Transverse colon (tissue), 4 donors: ENCODE measurements around the gene RAB17. TPM values are rescaled to one million over a fixed set of nuclear protein-coding genes. Genes with fewer than 3 reads are reported as not detected.

Source experiments
- DNase-seq: peaks from one replicate; pipeline ENCODE4 v3.0.0-alpha.2; 2019
- H3K27ac ChIP-seq, 4 donors: fragments of 200-600 bp; sonication (generic); 2 replicates each; pipeline ENCODE4 v1.5.1; 2016 to 2018; ENCODE audit warnings: inconsistent platforms in 4 of 4
- H3K27me3 ChIP-seq: fragments of 200-600 bp; sonication (generic); 2 replicates; pipeline ENCODE4 v1.5.1; 2017; ENCODE audit warnings: inconsistent platforms
- H3K36me3 ChIP-seq, 4 donors: fragments of 200-600 bp; sonication (generic); 2 replicates each; pipeline ENCODE4 v1.5.1; 2017 to 2019; ENCODE audit warnings: inconsistent platforms in 4 of 4
- H3K4me1 ChIP-seq, 4 donors: fragments of 200-600 bp; sonication (generic); 2 replicates each; pipeline ENCODE4 v1.5.1; 2017 to 2020; ENCODE audit warnings: inconsistent platforms in 4 of 4
- H3K4me3 ChIP-seq, 4 donors: fragments of 200-600 bp; sonication (generic); 1 replicate in 1 of 4; 2 replicates in 3 of 4; pipeline versions ENCODE4 v1.5.1 to v1.6.1; 2017 to 2019; ENCODE audit warnings: inconsistent platforms in 4 of 4
- H3K9me3 ChIP-seq, 2 donors: fragments of 200-600 bp; sonication (generic); 2 replicates each; pipeline ENCODE4 v1.5.1; 2017 to 2019; ENCODE audit warnings: inconsistent platforms in 2 of 2
- EP300 ChIP-seq: sonication (generic); formaldehyde crosslinking; IDR thresholded peaks from one replicate; pipeline ENCODE4 v1.6.1; 2017; ENCODE audit warnings: antibody characterized with exemption, low read depth
- POLR2A ChIP-seq: fragments of 450-650 bp; IDR thresholded peaks from one replicate; pipeline ENCODE4 v1.6.1; 2016; ENCODE audit warnings: antibody characterized with exemption, mild to moderate bottlenecking, moderate library complexity
- POLR2AphosphoS5 ChIP-seq, 3 donors: sonication (generic); formaldehyde crosslinking; IDR thresholded peaks; one replicate each; pipeline ENCODE4 v1.6.1; 2016; ENCODE audit warnings: antibody characterized with exemption in 3 of 3
- WGBS, 2 donors: methylation state at CpG; one replicate each; pipeline ENCODE4 v1.1.5; 2018; ENCODE audit warnings: low coverage in 1 of 2; 5-methylcytosine and 5-hydroxymethylcytosine counted together
- in situ Hi-C, 4 donors: fragments of 200-750 bp; cut with MboI; loops; one replicate each; pipeline versions ENCODE4 v1.15.0 to v1.15.1; 2017; ENCODE audit warnings: low sequenced_read_pairs in 3 of 4, low pct_ligation_motif_present in 1 of 4, low pct_unique_long_range_greater_than_20kb in 1 of 4
- intact Hi-C: fragments of 100-400 bp; cut with DNase I; formaldehyde crosslinking; loops from one replicate; pipeline ENCODE4 v1.15.1; 2023; ENCODE audit warnings: low total_unique reads
- total RNA-seq, 4 donors: library from RNA; depleted of rRNA; stranded (reverse); fragments of >200 nt; gene quantifications; one replicate each; pipeline ENCODE4 v1.1.0, GENCODE V29; 2016
- TF ChIP-seq, protein P1 (sequence below), 5 experiments: fragments of 200-600 bp in 3 of 5; fragments of 450-650 bp in 2 of 5; sonication (generic) in 3 of 5; IDR thresholded peaks; 1 replicate in 2 of 5; 2 replicates in 3 of 5; pipeline ENCODE4 v1.5.1; 2016 to 2017; ENCODE audit warnings: antibody characterized with exemption in 5 of 5, inconsistent platforms in 3 of 5, mild to moderate bottlenecking in 2 of 5, moderate library complexity in 1 of 5

The RAB17 gene
- total RNA-seq, 4 donors from 2014 or later = 25.1 to 104 (median 65.6) TPM

DNA sequence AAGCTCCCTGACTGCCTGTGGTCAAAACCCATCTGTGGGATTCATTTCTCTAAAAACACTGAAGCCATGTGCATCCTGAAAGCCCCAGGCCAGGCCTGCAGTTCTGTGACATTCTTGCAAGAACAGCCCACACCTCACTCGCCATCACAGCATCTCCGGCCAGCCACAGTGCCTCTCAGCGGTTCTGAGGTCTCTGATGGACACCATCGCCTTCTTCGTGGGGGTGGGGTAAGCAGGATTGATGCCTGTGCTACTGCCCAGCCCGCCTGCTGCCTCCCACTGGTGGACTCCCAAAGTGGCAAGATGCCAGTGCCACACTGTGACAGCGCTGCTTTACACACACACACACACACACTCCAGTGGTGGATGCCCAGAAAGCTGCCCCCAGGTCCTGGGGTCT, 29.3 kb downstream of the RAB17 start:
- Histone ChIP-seq H3K9me3 (no peaks in the 10 kb centered on the region), H3K4me1 (peaks cover 5 to 9% (median 7%) of the 10 kb centered on the region in 4 donors), H3K27ac (no peak overlapping the region), H3K27me3 (peaks cover 12% of the 10 kb centered on the region), H3K36me3 (no peaks in the 10 kb centered on the region), H3K4me3 (no peak overlapping the region)
- WGBS, 2 donors = 76% methylated on average over 7 of the region's 7 CpGs; no CpG with 5 or more reads in 1 of the 2 donors
- TF ChIP-seq EP300 (no peak), POLR2A (no peak), POLR2AphosphoS5 (IDR thresholded peaks at IDR 0.05) (no peak)
- TF ChIP-seq, protein P1, sequence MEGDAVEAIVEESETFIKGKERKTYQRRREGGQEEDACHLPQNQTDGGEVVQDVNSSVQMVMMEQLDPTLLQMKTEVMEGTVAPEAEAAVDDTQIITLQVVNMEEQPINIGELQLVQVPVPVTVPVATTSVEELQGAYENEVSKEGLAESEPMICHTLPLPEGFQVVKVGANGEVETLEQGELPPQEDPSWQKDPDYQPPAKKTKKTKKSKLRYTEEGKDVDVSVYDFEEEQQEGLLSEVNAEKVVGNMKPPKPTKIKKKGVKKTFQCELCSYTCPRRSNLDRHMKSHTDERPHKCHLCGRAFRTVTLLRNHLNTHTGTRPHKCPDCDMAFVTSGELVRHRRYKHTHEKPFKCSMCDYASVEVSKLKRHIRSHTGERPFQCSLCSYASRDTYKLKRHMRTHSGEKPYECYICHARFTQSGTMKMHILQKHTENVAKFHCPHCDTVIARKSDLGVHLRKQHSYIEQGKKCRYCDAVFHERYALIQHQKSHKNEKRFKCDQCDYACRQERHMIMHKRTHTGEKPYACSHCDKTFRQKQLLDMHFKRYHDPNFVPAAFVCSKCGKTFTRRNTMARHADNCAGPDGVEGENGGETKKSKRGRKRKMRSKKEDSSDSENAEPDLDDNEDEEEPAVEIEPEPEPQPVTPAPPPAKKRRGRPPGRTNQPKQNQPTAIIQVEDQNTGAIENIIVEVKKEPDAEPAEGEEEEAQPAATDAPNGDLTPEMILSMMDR (IDR thresholded peaks at IDR 0.05) = no peak
- in situ Hi-C loops (loop anchor here in 1 of 4 donors (10.0 to 25.0 kb wide), 2 partner anchors 46 to 399 kb away; no protein-coding TSS in a partner anchor), intact Hi-C loops (no loop called here)
- no peak for DNase-seq

DNA sequence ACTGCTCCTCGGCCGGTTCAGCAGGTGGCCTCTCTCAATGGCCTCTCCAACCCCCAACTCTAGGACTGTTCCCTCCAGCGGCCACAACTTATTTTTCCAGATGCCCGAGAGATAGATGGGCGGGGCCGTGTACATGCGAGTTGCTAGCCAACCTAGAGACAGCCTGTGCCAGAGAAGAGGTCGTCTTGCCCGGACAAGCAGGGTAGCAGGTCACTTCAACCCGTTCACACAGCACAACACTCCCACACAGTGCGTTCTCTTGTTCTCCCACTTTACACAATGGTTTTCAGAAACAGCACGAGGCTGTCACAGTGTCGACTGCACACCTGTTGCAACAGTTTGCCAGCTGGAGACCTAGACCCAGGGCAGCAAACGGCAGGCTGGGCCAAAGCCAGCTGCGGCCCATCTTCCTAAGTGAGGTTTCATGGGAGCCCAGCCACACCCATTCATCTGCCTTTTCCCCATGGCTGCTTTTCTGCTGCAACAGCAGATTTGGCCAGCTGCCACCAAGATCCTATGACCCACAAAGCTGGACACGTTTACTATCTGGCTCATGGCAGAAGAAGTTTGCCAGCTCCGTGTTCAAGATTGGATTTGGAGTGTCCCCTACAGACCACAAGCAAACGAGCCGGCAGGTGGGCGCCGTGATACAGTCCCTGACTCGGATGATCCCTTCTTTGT, 31.4 kb downstream of the RAB17 start:
- in situ Hi-C loops (loop anchor here in 1 of 4 donors (25.0 kb wide), 1 partner anchor 397 kb away; no protein-coding TSS in a partner anchor), intact Hi-C loops (no loop called here)
- Histone ChIP-seq H3K27ac (no peak overlapping the region), H3K36me3 (no peaks in the 10 kb centered on the region), H3K4me3 (no peak overlapping the region), H3K4me1 (peaks cover 5 to 9% (median 7%) of the 10 kb centered on the region in 4 donors), H3K9me3 (peaks cover 9 to 13% of the 10 kb centered on the region in 2 donors), H3K27me3 (peaks cover 6% of the 10 kb centered on the region)
- no peak for TF ChIP-seq POLR2A
- no peak for TF ChIP-seq EP300
- TF ChIP-seq, protein P1 (IDR thresholded peaks at IDR 0.05) = no peak
- TF ChIP-seq POLR2AphosphoS5 (IDR thresholded peaks at IDR 0.05) = peak in 1 of 3 donors; percentile 14
- WGBS, 2 donors = 47 to 56% methylated on average over 6 to 22 of the region's 22 CpGs
- peak; percentile 70 for DNase-seq

DNA sequence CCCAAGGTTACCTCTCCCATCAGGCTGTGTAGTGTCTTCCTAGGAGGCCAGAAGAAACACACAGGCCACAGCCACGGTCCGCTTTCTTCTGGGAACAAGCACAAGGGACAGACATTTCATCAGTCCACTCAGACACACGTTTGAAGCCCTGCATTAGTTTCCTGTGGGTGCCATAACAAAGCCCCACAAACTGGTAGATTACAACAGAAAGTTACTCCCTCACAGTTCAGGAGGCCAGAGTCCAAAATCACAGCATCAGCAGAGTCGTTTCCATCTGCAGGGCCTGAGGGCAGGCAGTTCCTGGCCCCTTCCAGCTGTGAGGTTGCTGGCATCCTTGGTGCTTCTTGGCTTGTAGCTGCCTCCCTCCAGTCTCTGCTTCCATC, 32.9 kb downstream of the RAB17 start:
- Histone ChIP-seq H3K27me3 (no peaks in the 10 kb centered on the region), H3K4me3 (no peak overlapping the region), H3K27ac (no peak overlapping the region), H3K36me3 (no peaks in the 10 kb centered on the region), H3K4me1 (peaks cover 5 to 9% (median 7%) of the 10 kb centered on the region in 4 donors), H3K9me3 (peaks cover 9 to 13% of the 10 kb centered on the region in 2 donors)
- DNase-seq = no peak
- 54% methylated on average over 4 of the region's 4 CpGs; no CpG with 5 or more reads in 1 of the 2 donors for WGBS, 2 donors
- TF ChIP-seq EP300 (no peak), POLR2A (no peak), POLR2AphosphoS5 (IDR thresholded peaks at IDR 0.05) (no peak)
- TF ChIP-seq, protein P1 (IDR thresholded peaks at IDR 0.05) = no peak
- in situ Hi-C loops = loop anchor here in 1 of 4 donors (25.0 kb wide), 1 partner anchor 395 kb away; no protein-coding TSS in a partner anchor
- intact Hi-C loops = no loop called here

DNA sequence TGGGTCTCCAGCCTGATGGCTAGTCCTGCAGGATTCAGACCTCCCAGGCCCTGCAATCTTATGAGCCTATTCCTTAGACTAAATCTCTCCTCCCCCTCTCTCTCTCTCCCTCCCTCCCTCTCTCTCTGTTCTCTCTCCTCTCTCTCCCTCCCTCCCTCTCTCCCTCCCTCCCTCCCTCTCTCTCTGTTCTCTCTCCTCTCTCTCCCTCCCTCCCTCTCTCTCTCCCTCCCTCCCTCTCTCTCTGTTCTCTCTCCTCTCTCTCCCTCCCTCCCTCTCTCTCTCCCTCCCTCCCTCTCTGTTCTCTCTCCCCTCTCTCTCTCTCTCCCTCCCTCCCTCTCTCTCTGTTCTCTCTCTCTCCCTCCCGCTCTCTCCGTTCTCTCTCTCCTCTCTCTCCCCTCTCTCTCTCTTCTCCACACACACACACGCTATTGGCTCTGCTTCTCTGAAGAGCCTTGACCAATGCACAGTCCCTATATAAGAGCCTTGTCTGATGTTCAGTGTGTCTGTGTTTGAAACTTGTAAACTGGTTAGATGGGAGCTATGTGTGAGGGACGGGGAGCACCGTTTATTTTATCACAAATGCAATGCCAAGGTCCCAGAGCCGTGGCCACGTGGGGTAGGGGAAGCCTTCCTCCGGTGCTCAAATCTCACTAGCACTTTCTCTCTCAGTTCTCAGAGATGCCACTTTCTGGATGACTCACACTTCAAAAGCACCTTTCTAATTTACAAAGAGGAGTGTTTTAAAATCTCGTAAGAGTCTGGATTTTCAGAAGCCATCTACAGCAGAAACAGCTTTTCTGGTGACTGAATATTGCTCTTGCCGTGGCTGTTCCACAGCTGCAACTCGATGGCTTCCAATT, 33.5 kb downstream of the RAB17 start:
- intact Hi-C loops (no loop called here), in situ Hi-C loops (loop anchor here in 1 of 4 donors (25.0 kb wide), 1 partner anchor 395 kb away; no protein-coding TSS in a partner anchor)
- Histone ChIP-seq H3K27ac (no peak overlapping the region), H3K4me3 (no peak overlapping the region), H3K36me3 (no peaks in the 10 kb centered on the region), H3K9me3 (peaks cover 9 to 13% of the 10 kb centered on the region in 2 donors), H3K4me1 (peaks cover 5 to 9% (median 7%) of the 10 kb centered on the region in 4 donors), H3K27me3 (no peaks in the 10 kb centered on the region)
- no peak for DNase-seq
- TF ChIP-seq, protein P1 (IDR thresholded peaks at IDR 0.05) = peak in 1 of 5 experiments; percentile 53
- TF ChIP-seq EP300 = no peak
- no peak for TF ChIP-seq POLR2A
- WGBS, 2 donors = 51% methylated on average over 11 of the region's 11 CpGs; no CpG with 5 or more reads in 1 of the 2 donors
